ENCODE data around the gene UPK2.

- TF ChIP-seq CTCF (IDR thresholded peaks at IDR 0.05; ENCODE audit: borderline replicate concordance, extremely low read depth, low read length, poor library complexity, severe bottlenecking) = no peak
- TF ChIP-seq EZH2 (IDR thresholded peaks at IDR 0.05; ENCODE audit: borderline replicate concordance, low read depth, low read length, severe bottlenecking) = no peak
These were observed 42.5 kb upstream of the UPK2 start for GRCh38 chr11:118913411-118914125.
